Stimulated activated CD8-positive, alpha-beta memory T cell treated with anti-CD3 and anti-CD28 coated beads, Interleukin-4, amount 100 ng/mL, for 4 hours (primary cell): ENCODE measurements around the gene TMX2.
"Not testable (repeated sequence)": the region's sequence is repeated elsewhere in the genome, so short reads cannot be mapped to it uniquely, and the experiment has no call there.

ENCODE experiments used
- DNase-seq, 2 donors: peaks; one replicate each; pipeline ENCODE4 v3.0.0-alpha.2; 2020; ENCODE audit warnings: low read depth in 2 of 2, low spot score in 1 of 2

TMX2 gene

GRCh38 chr11:57713835-57714234, 1.4 kb downstream of the TMX2 start:
- DNase-seq: no peak

- not testable (repeated sequence) for DNase-seq
Measured at GRCh38 chr11:57716726-57717125, 4.3 kb downstream of the TMX2 start.

GRCh38 chr11:57727185-57727584, 14.8 kb downstream of the TMX2 start:
- DNase-seq: no peak

GRCh38 chr11:57728829-57729228, 16.4 kb downstream of the TMX2 start:
- no peak for DNase-seq

GRCh38 chr11:57729479-57729878, 17.1 kb downstream of the TMX2 start:
- no peak for DNase-seq

GRCh38 chr11:57732661-57733060, 20.3 kb downstream of the TMX2 start:
- no peak for DNase-seq

- DNase-seq: no peak
Measured at GRCh38 chr11:57735619-57736298, 23.4 kb downstream of the TMX2 start.

- peak; percentile 84 to 87 for DNase-seq
Measured at GRCh38 chr11:57741132-57742086, 29.0 kb downstream of the TMX2 start, which contains the start of gene SELENOH. Gene SELENOH, plus strand, starts transcription at chr11:57741491. Its CDS starts 105 bp downstream, at chr11:57741596.

GRCh38 chr11:57742087-57742452, 29.7 kb downstream of the TMX2 start:
- no peak for DNase-seq

- DNase-seq: no peak
Measured at GRCh38 chr11:57744357-57744756, 32.0 kb downstream of the TMX2 start.

- DNase-seq: no peak
Measured at GRCh38 chr11:57745206-57745605, 32.8 kb downstream of the TMX2 start.

- DNase-seq: no peak
Measured at GRCh38 chr11:57746920-57747319, 34.5 kb downstream of the TMX2 start.

- DNase-seq: no peak
Measured at GRCh38 chr11:57751176-57751575, 38.8 kb downstream of the TMX2 start.

GRCh38 chr11:57751676-57752253, 39.4 kb downstream of the TMX2 start, which contains the start of gene BTBD18:
Gene BTBD18, minus strand, starts transcription at chr11:57751819. Its CDS starts 631 bp downstream, at chr11:57751188.
- DNase-seq: no peak

GRCh38 chr11:57752954-57753353, 40.6 kb downstream of the TMX2 start:
- no peak for DNase-seq

GRCh38 chr11:57758174-57758573, 45.8 kb downstream of the TMX2 start:
- no peak for DNase-seq

GRCh38 chr11:57761301-57762234, 49.2 kb downstream of the TMX2 start, which contains the start of gene CTNND1:
Gene CTNND1, plus strand, starts transcription at chr11:57761802. Its CDS starts 29,677 bp downstream, at chr11:57791479.
- DNase-seq: no peak

- no peak for DNase-seq
Measured at GRCh38 chr11:57762235-57762861, 50.0 kb downstream of the TMX2 start.

- DNase-seq: no peak
Measured at GRCh38 chr11:57763568-57763967, 51.2 kb downstream of the TMX2 start.

- DNase-seq: no peak
Measured at GRCh38 chr11:57764021-57764420, 51.6 kb downstream of the TMX2 start.
